GM12878 (cell line): ENCODE measurements around the gene MOV10L1. TPM values are rescaled to one million over a fixed set of nuclear protein-coding genes. Genes with fewer than 3 reads are reported as not detected.

ENCODE experiments used
- ATAC-seq: fragments of 200-7000 bp; cut with Tn5 transposase; 3 replicates; pipeline ENCODE4 v1.9.1; 2020; ENCODE audit warnings: mild to moderate bottlenecking, moderate library complexity
- BruUV-seq: library from RNA; stranded (reverse); fragments of 400-500 nt; replicated peaks from 2 replicates; lab custom pipeline; 2021; lab: Mats Ljungman, UMichigan
- CTCF ChIA-PET: fragments of 300-600 bp; sonication (Branson Sonifier 250); formaldehyde crosslinking; extraction: SDS; loops from one replicate; lab custom pipeline; 2021; ENCODE audit warnings: inconsistent platforms; lab: Yijun Ruan, JAX
- POLR2A ChIA-PET: fragments of 350-600 bp; formaldehyde crosslinking; extraction: SDS; loops from one replicate; lab custom pipeline; 2021; ENCODE audit warnings: inconsistent platforms; lab: Charles Lee
- RAD21 ChIA-PET: fragments of 300-600 bp; sonication (Branson Sonifier 250); formaldehyde crosslinking; loops from one replicate; lab custom pipeline; 2023; ENCODE audit warnings: antibody characterized with exemption; ENCODE audit not compliant: unreplicated experiment; lab: Charles Lee
- SMC1A ChIA-PET: fragments of 300-600 bp; sonication (Branson Sonifier 250); formaldehyde crosslinking; loops from one replicate; lab custom pipeline; 2023; ENCODE audit not compliant: unreplicated experiment, uncharacterized antibody; lab: Charles Lee
- DNase-seq: peaks from one replicate; pipeline ENCODE4 v3.0.0-alpha.2; 2011; ENCODE audit warnings: low read depth, low spot score
- FAIRE-seq: peaks from 3 replicates; lab custom pipeline; 2011; peaks lifted over from hg19 to GRCh38; lab: Jason Lieb, UNC
- H2AFZ ChIP-seq: 2 replicates; pipeline ENCODE4 v1.6.0; 2011; ENCODE audit warnings: low read depth, low read length, control low read depth; ENCODE audit not compliant: control insufficient read depth
- H3K27ac ChIP-seq: 2 replicates; pipeline ENCODE4 v1.5.1; 2011; ENCODE audit warnings: control low read depth; ENCODE audit not compliant: control insufficient read depth, insufficient read depth
- H3K27me3 ChIP-seq, 2 experiments: replicated peaks in 1 of 2; 2 replicates each; pipeline versions ENCODE4 v1.6.0 to v1.6.1; 2011; ENCODE audit warnings: low read length in 1 of 2; ENCODE audit not compliant: control insufficient read depth in 2 of 2, insufficient read depth in 2 of 2
- H3K36me3 ChIP-seq, 2 experiments: 2 replicates each; pipeline ENCODE4 v1.5.1; 2011; ENCODE audit warnings: low read length in 1 of 2; ENCODE audit not compliant: control insufficient read depth in 2 of 2, insufficient read depth in 2 of 2
- H3K4me1 ChIP-seq: 2 replicates; pipeline ENCODE4 v1.6.1; 2011; ENCODE audit warnings: mild to moderate bottlenecking, low read length, moderate library complexity, mixed read lengths; ENCODE audit not compliant: control insufficient read depth, insufficient read depth
- H3K4me2 ChIP-seq: 2 replicates; pipeline ENCODE4 v1.6.0; 2011; ENCODE audit warnings: control low read depth; ENCODE audit not compliant: control insufficient read depth, insufficient read depth
- H3K4me3 ChIP-seq: fragments of 200-600 bp; sonication (generic); 2 replicates; pipeline ENCODE4 v1.5.1; 2016
- H3K79me2 ChIP-seq: 2 replicates; pipeline ENCODE4 v1.6.0; 2011; ENCODE audit warnings: low read length; ENCODE audit not compliant: control insufficient read depth, insufficient read depth
- H3K9ac ChIP-seq: 2 replicates; pipeline ENCODE4 v1.8.0; 2011; ENCODE audit warnings: low read length, control low read depth, mixed read lengths; ENCODE audit not compliant: control insufficient read depth, insufficient read depth
- H3K9me3 ChIP-seq: replicated peaks from 3 replicates; pipeline ENCODE4 v1.5.1; 2011; ENCODE audit warnings: mild to moderate bottlenecking, low read length; ENCODE audit not compliant: control insufficient read depth, insufficient read depth
- H4K20me1 ChIP-seq: 2 replicates; pipeline ENCODE4 v1.6.0; 2011; ENCODE audit not compliant: control insufficient read depth, insufficient read depth
- POLR2A ChIP-seq: IDR thresholded peaks from 2 replicates; pipeline ENCODE4 v1.6.1; 2011; ENCODE audit warnings: low read depth, mild to moderate bottlenecking, low read length
- SUPT20H ChIP-seq: IDR thresholded peaks from 2 replicates; pipeline ENCODE4 v1.6.1; 2011; ENCODE audit warnings: low read depth, mild to moderate bottlenecking, low read length, moderate library complexity, borderline replicate concordance; ENCODE audit not compliant: control insufficient read depth
- WGBS: methylation state at CpG from one replicate; pipeline ENCODE4 v1.1.6; 2016; ENCODE audit warnings: low lambda C conversion rate; ENCODE audit not compliant: insufficient replicate concordance, insufficient coverage; ENCODE audit errors: missing lambda C conversion rate; 5-methylcytosine and 5-hydroxymethylcytosine counted together
- in situ Hi-C: fragments of 300-500 bp; cut with MboI; formaldehyde crosslinking; loops from 9 replicates; pipeline ENCODE4 v1.14.3; 2018; ENCODE audit warnings: mixed read lengths
- intact Hi-C: fragments of 100-400 bp; cut with micrococcal nuclease; formaldehyde crosslinking; loops from one replicate; pipeline ENCODE4 v1.14.2; 2022; ENCODE audit not compliant: unreplicated experiment
- polyA plus RNA-seq, 11 experiments: library from polyadenylated mRNA; depleted of rRNA in 4 of 11; unstranded in 6 of 11; stranded (reverse) in 5 of 11; fragments of >200 nt; fragmentation: Nextera tagmentation in 4 of 11; fragmentation: Illumina TruSeq in 1 of 11; extraction: Ambion mirVana in 4 of 11; extraction: Trizol in 1 of 11; gene quantifications; 1 replicate in 1 of 11; 2 replicates in 10 of 11; pipeline versions ENCODE4 v1.2.1 to v1.2.3, GENCODE V29; 2011 to 2016; ENCODE audit warnings: inconsistent platforms in 2 of 11, missing spikeins in 2 of 11, low read depth in 1 of 11
- total RNA-seq, 4 experiments: library from RNA; depleted of rRNA in 3 of 4; stranded (reverse); fragments of >200 nt in 3 of 4; fragmentation: Illumina TruSeq in 1 of 4; extraction: Trizol in 1 of 4; gene quantifications; 2 replicates each; pipeline versions ENCODE4 v1.2.1 to v1.2.3, GENCODE V29; 2013 to 2021
- TF ChIP-seq, protein P1 (sequence below): IDR thresholded peaks from 2 replicates; pipeline ENCODE4 v1.6.1; 2012; ENCODE audit warnings: mild to moderate bottlenecking, low read depth, low read length

MOV10L1 gene
- total and polyA plus RNA-seq, 10 of the 15 experiments (the other 5 are each of a cell fraction or from before 2014, with no cell fraction given), result 0.22 TPM; not detected in 9

DNA sequence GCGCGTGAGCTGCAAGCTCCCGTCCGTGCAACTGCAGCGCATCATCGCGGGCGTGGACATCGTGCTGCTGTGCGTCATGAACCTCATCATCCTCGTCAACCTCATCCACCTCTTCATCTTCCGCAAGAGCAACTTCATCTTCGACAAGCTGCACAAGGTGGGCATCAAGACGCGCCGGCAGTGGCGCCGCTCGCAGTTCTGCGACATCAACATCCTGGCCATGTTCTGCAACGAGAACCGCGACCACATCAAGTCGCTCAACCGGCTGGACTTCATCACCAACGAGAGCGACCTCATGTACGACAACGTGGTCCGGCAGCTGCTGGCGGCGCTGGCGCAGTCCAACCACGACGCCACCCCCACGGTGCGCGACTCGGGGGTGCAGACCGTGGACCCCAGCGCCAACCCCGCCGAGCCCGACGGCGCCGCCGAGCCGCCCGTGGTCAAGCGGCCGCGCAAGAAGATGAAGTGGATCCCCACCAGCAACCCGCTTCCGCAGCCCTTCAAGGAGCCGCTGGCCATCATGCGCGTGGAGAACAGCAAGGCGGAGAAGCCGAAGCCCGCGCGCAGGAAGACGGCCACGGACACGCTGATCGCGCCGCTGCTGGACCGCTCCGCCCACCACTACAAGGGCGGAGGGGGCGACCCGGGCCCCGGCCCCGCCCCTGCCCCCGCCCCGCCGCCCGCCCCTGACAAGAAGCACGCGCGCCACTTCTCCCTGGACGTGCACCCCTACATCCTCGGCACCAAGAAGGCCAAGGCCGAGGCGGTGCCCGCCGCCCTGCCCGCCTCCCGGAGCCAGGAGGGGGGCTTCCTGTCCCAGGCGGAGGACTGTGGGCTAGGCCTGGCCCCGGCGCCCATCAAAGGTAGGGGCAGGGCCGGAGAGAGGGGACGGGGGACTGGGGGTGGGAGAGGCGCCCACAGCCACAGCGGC is 88.0 kb downstream of the MOV10L1 start:
- H3K9ac ChIP-seq, result no peak overlapping the region
- in situ Hi-C loops (no loop called here), intact Hi-C loops (no loop called here)
- no peak overlapping the region for H3K27ac ChIP-seq
- H3K27me3 ChIP-seq, result no peaks in the 10 kb centered on the region
- CTCF ChIA-PET, result no interaction called here
- H3K9me3 ChIP-seq, result no peaks in the 10 kb centered on the region
- H3K4me2 ChIP-seq, result no peak overlapping the region
- ATAC-seq (no peak), FAIRE-seq (no peak), DNase-seq (no peak)
- RAD21 ChIA-PET, result no interaction called here
- no peak overlapping the region for H3K4me3 ChIP-seq
- no peaks in the 10 kb centered on the region for H3K79me2 ChIP-seq
- peaks cover 6% of the 10 kb centered on the region for H3K4me1 ChIP-seq
- H2AFZ ChIP-seq, result no peak overlapping the region
- WGBS, result 95% methylated on average over 54 of the region's 98 CpGs
- no peaks in the 10 kb centered on the region for H4K20me1 ChIP-seq
- H3K36me3 ChIP-seq, result no peaks in the 10 kb centered on the region
- TF ChIP-seq, protein P1, sequence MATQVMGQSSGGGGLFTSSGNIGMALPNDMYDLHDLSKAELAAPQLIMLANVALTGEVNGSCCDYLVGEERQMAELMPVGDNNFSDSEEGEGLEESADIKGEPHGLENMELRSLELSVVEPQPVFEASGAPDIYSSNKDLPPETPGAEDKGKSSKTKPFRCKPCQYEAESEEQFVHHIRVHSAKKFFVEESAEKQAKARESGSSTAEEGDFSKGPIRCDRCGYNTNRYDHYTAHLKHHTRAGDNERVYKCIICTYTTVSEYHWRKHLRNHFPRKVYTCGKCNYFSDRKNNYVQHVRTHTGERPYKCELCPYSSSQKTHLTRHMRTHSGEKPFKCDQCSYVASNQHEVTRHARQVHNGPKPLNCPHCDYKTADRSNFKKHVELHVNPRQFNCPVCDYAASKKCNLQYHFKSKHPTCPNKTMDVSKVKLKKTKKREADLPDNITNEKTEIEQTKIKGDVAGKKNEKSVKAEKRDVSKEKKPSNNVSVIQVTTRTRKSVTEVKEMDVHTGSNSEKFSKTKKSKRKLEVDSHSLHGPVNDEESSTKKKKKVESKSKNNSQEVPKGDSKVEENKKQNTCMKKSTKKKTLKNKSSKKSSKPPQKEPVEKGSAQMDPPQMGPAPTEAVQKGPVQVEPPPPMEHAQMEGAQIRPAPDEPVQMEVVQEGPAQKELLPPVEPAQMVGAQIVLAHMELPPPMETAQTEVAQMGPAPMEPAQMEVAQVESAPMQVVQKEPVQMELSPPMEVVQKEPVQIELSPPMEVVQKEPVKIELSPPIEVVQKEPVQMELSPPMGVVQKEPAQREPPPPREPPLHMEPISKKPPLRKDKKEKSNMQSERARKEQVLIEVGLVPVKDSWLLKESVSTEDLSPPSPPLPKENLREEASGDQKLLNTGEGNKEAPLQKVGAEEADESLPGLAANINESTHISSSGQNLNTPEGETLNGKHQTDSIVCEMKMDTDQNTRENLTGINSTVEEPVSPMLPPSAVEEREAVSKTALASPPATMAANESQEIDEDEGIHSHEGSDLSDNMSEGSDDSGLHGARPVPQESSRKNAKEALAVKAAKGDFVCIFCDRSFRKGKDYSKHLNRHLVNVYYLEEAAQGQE, result no peak
- TF ChIP-seq POLR2A (no peak), SUPT20H (no peak)
- no TSS peak for BruUV-seq
- POLR2A ChIA-PET, result no interaction called here
- SMC1A ChIA-PET, result no interaction called here
